Activated gamma-delta T cell (primary cell): Measurements from ENCODE around the gene LSAMP.
"Not testable (repeated sequence)": the region's sequence is repeated elsewhere in the genome, so short reads cannot be mapped to it uniquely, and the experiment has no call there.

Source experiments
- DNase-seq: peaks from one replicate; lab custom pipeline; 2025; lab: John Stamatoyannopoulos, UW

LSAMP gene

GRCh38 chr3:115752978-115753377 is 692.3 kb downstream of the LSAMP start:
- not testable (repeated sequence) for DNase-seq
